H1 (cell line): ENCODE measurements around the gene TBC1D13. TPM values are rescaled to one million over a fixed set of nuclear protein-coding genes. Genes with fewer than 3 reads are reported as not detected.

Source experiments
- CTCF ChIA-PET: fragments of 300-600 bp; sonication (Branson Sonifier 250); formaldehyde crosslinking; loops from one replicate; lab custom pipeline; 2021; ENCODE audit not compliant: partially characterized antibody; lab: Charles Lee
- POLR2A ChIA-PET: fragments of 300-600 bp; sonication (Branson Sonifier 250); formaldehyde crosslinking; loops from one replicate; lab custom pipeline; 2021; ENCODE audit warnings: inconsistent platforms; ENCODE audit not compliant: partially characterized antibody; lab: Charles Lee
- DNase-seq, 2 experiments: peaks; one replicate each; pipeline versions ENCODE4 v3.0.0 to v3.0.0-alpha.2; 2010 to 2022; ENCODE audit warnings: low spot score in 2 of 2, low read depth in 1 of 2, mixed read lengths in 1 of 2
- FAIRE-seq: peaks from 2 replicates; lab custom pipeline; 2011; peaks lifted over from hg19 to GRCh38; lab: Jason Lieb, UNC
- H2AFZ ChIP-seq: 2 replicates; pipeline ENCODE4 v1.8.1; 2012; ENCODE audit warnings: low read length, inconsistent platforms
- H2AK5ac ChIP-seq: 2 replicates; pipeline ENCODE4 v1.6.1; 2013; ENCODE audit warnings: low read depth, low read length
- H2BK120ac ChIP-seq: replicated peaks from 2 replicates; pipeline ENCODE3; 2013; ENCODE audit warnings: low read depth, low read length, inconsistent platforms
- H2BK12ac ChIP-seq: 2 replicates; pipeline ENCODE4 v1.6.1; 2013; ENCODE audit warnings: low read depth, low read length
- H2BK15ac ChIP-seq: 2 replicates; pipeline ENCODE4 v1.6.1; 2013; ENCODE audit warnings: low read length
- H2BK20ac ChIP-seq: 2 replicates; pipeline ENCODE4 v1.6.1; 2013; ENCODE audit warnings: low read length
- H2BK5ac ChIP-seq: 2 replicates; pipeline ENCODE4 v1.6.1; 2013; ENCODE audit warnings: low read depth, low read length
- H3K14ac ChIP-seq: 2 replicates; pipeline ENCODE4 v1.6.1; 2013; ENCODE audit warnings: inconsistent platforms; ENCODE audit not compliant: insufficient read length
- H3K18ac ChIP-seq: 2 replicates; pipeline ENCODE4 v1.6.1; 2013; ENCODE audit warnings: low read length; ENCODE audit errors: extremely low read depth
- H3K23ac ChIP-seq: 2 replicates; pipeline ENCODE4 v1.6.1; 2013; ENCODE audit warnings: inconsistent platforms; ENCODE audit not compliant: insufficient read length
- H3K23me2 ChIP-seq: 2 replicates; pipeline ENCODE4 v1.6.1; 2013; ENCODE audit warnings: low read depth, low read length
- H3K27ac ChIP-seq: 2 replicates; pipeline ENCODE4 v1.6.1; 2011; ENCODE audit warnings: low read depth, low read length, inconsistent platforms
- H3K27me3 ChIP-seq, 4 experiments: replicated peaks in 1 of 4; 1 replicate in 1 of 4; 2 replicates in 3 of 4; pipeline versions ENCODE4 v1.6.1 to v1.8.1; 2011 to 2013; ENCODE audit warnings: low read length in 3 of 4, mild to moderate bottlenecking in 3 of 4, inconsistent platforms in 2 of 4, mixed read lengths in 2 of 4, moderate library complexity in 1 of 4; ENCODE audit not compliant: control insufficient read depth in 3 of 4, insufficient read depth in 3 of 4; ENCODE audit errors: extremely low read depth in 1 of 4
- H3K36me3 ChIP-seq, 4 experiments: 2 replicates each; pipeline versions ENCODE4 v1.6.1 to v1.8.1; 2011 to 2013; ENCODE audit warnings: mild to moderate bottlenecking in 4 of 4, low read length in 3 of 4, moderate library complexity in 2 of 4, control low read depth in 1 of 4, inconsistent platforms in 1 of 4; ENCODE audit not compliant: insufficient read depth in 4 of 4, control insufficient read depth in 2 of 4
- H3K4ac ChIP-seq: replicated peaks from 2 replicates; pipeline ENCODE3; 2013; ENCODE audit warnings: low read length, low read depth, mixed read lengths, inconsistent platforms; ENCODE audit not compliant: insufficient read length
- H3K4me1 ChIP-seq, 4 experiments: replicated peaks in 1 of 4; 1 replicate in 1 of 4; 2 replicates in 3 of 4; pipeline versions ENCODE4 v1.6.1 to v1.8.1; 2011 to 2013; ENCODE audit warnings: low read length in 3 of 4, inconsistent platforms in 2 of 4, mixed read lengths in 1 of 4; ENCODE audit not compliant: insufficient read depth in 4 of 4, control insufficient read depth in 3 of 4
- H3K4me2 ChIP-seq, 2 experiments: 2 replicates each; pipeline versions ENCODE4 v1.6.1 to v1.8.1; 2011 to 2013; ENCODE audit warnings: low read depth in 2 of 2, low read length in 2 of 2, control low read depth in 1 of 2, inconsistent platforms in 1 of 2, mild to moderate bottlenecking in 1 of 2; ENCODE audit not compliant: insufficient read depth in 1 of 2
- H3K4me3 ChIP-seq, 4 experiments: fragments of 200-600, 300-600 bp in 1 of 4; sonication (generic), shearing (Covaris generic), sonication (Bioruptor Twin) in 1 of 4; 2 replicates each; pipeline versions ENCODE4 v1.5.1 to v1.8.1; 2011 to 2016; ENCODE audit warnings: low read length in 4 of 4, low read depth in 3 of 4, control low read depth in 2 of 4, inconsistent platforms in 2 of 4, mild to moderate bottlenecking in 2 of 4, mixed read lengths in 1 of 4, moderate library complexity in 1 of 4; ENCODE audit not compliant: insufficient read depth in 2 of 4; ENCODE audit errors: extremely low read depth in 1 of 4
- H3K56ac ChIP-seq: replicated peaks from 2 replicates; pipeline ENCODE3; 2013; ENCODE audit warnings: low read depth, mild to moderate bottlenecking, mixed read lengths, low read length, inconsistent platforms; ENCODE audit not compliant: insufficient read length
- H3K79me1 ChIP-seq: 2 replicates; pipeline ENCODE4 v1.6.1; 2013; ENCODE audit warnings: low read depth, low read length, control low read depth
- H3K79me2 ChIP-seq, 2 experiments: 2 replicates each; pipeline versions ENCODE4 v1.6.1 to v1.8.1; 2012 to 2013; ENCODE audit warnings: low read length in 2 of 2, mild to moderate bottlenecking in 2 of 2, inconsistent platforms in 1 of 2; ENCODE audit not compliant: insufficient read depth in 2 of 2, control insufficient read depth in 1 of 2
- H3K9ac ChIP-seq, 4 experiments: replicated peaks in 1 of 4; 1 replicate in 1 of 4; 2 replicates in 3 of 4; pipeline versions ENCODE4 v1.6.1 to v1.8.1; 2011 to 2013; ENCODE audit warnings: low read depth in 3 of 4, low read length in 3 of 4, control low read depth in 2 of 4, mild to moderate bottlenecking in 2 of 4, moderate library complexity in 2 of 4, inconsistent platforms in 1 of 4; ENCODE audit errors: extremely low read depth in 1 of 4
- H3K9me3 ChIP-seq, 2 experiments: 2 replicates each; pipeline versions ENCODE4 v1.6.1 to v1.8.1; 2012 to 2013; ENCODE audit warnings: mild to moderate bottlenecking in 2 of 2, moderate library complexity in 2 of 2, control low read depth in 1 of 2, inconsistent platforms in 1 of 2, low read depth in 1 of 2, low read length in 1 of 2, mixed read lengths in 1 of 2; ENCODE audit not compliant: insufficient read depth in 2 of 2
- H4K20me1 ChIP-seq, 2 experiments: replicated peaks in 1 of 2; 2 replicates each; pipeline versions ENCODE3 to v1.8.1; 2011 to 2013; ENCODE audit warnings: inconsistent platforms in 2 of 2, low read length in 2 of 2, mild to moderate bottlenecking in 1 of 2; ENCODE audit not compliant: insufficient read depth in 2 of 2, control insufficient read depth in 1 of 2
- H4K5ac ChIP-seq: 2 replicates; pipeline ENCODE4 v1.6.1; 2013; ENCODE audit warnings: low read length, low read depth, mixed read lengths, inconsistent platforms; ENCODE audit not compliant: insufficient read length
- H4K8ac ChIP-seq: 2 replicates; pipeline ENCODE4 v1.8.0; 2013; ENCODE audit warnings: mild to moderate bottlenecking, moderate library complexity, low read length, inconsistent platforms; ENCODE audit not compliant: insufficient read depth; ENCODE audit errors: extremely low read depth
- H4K91ac ChIP-seq: replicated peaks from 2 replicates; pipeline ENCODE3; 2013; ENCODE audit warnings: low read length, mixed read lengths, inconsistent platforms; ENCODE audit not compliant: insufficient read length
- BACH1 ChIP-seq: IDR thresholded peaks from 2 replicates; pipeline ENCODE4 v1.6.1; 2012; ENCODE audit warnings: low read length, improper control_type of control experiment
- CBX5 ChIP-seq: fragments of 300-800, 300-1000 bp; sonication (generic); IDR thresholded peaks from 2 replicates; pipeline ENCODE4 v1.7.1; 2016; ENCODE audit warnings: antibody characterized with exemption, low read length, low read depth
- CHD1 ChIP-seq: IDR thresholded peaks from 2 replicates; pipeline ENCODE4 v1.6.1; 2012; ENCODE audit warnings: low read depth, low read length, improper control_type of control experiment
- EGR1 ChIP-seq: IDR thresholded peaks from 2 replicates; pipeline ENCODE4 v1.6.1; 2011; ENCODE audit warnings: low read depth, low read length, borderline replicate concordance
- GTF2F1 ChIP-seq: IDR thresholded peaks from 2 replicates; pipeline ENCODE4 v1.6.1; 2012; ENCODE audit warnings: low read depth, low read length, improper control_type of control experiment, borderline replicate concordance
- KDM1A ChIP-seq: fragments of 200-600, 300-600 bp; sonication (generic); IDR thresholded peaks from 2 replicates; pipeline ENCODE4 v1.7.1; 2016; ENCODE audit warnings: mild to moderate bottlenecking, low read length, borderline replicate concordance
- NANOG ChIP-seq: IDR thresholded peaks from 2 replicates; pipeline ENCODE4 v1.6.1; 2011; ENCODE audit warnings: low read length, low read depth, mild to moderate bottlenecking, inconsistent platforms; ENCODE audit not compliant: insufficient read depth, poor library complexity, severe bottlenecking
- POU5F1 ChIP-seq: IDR thresholded peaks from 2 replicates; pipeline ENCODE4 v1.6.1; 2011; ENCODE audit warnings: low read depth, mild to moderate bottlenecking, low read length, moderate library complexity
- RFX5 ChIP-seq: IDR thresholded peaks from 2 replicates; pipeline ENCODE4 v1.6.1; 2011; ENCODE audit warnings: low read depth, low read length, improper control_type of control experiment, borderline replicate concordance
- RXRA ChIP-seq: IDR thresholded peaks from 2 replicates; pipeline ENCODE4 v1.6.1; 2011; ENCODE audit warnings: low read depth, mild to moderate bottlenecking, low read length, moderate library complexity; ENCODE audit not compliant: insufficient read depth
- SAP30 ChIP-seq: fragments of 300-600 bp; sonication (generic); IDR thresholded peaks from 2 replicates; pipeline ENCODE4 v1.7.1; 2012; ENCODE audit warnings: low read length, moderate library complexity, mild to moderate bottlenecking, inconsistent platforms; ENCODE audit not compliant: insufficient read depth, insufficient replicate concordance
- SUZ12 ChIP-seq: fragments of 200-600 bp; sonication (generic); IDR thresholded peaks from 2 replicates; pipeline ENCODE4 v1.6.1; 2012; ENCODE audit warnings: mild to moderate bottlenecking, inconsistent platforms, low read length, moderate library complexity, mixed read lengths
- TCF12 ChIP-seq: IDR thresholded peaks from 2 replicates; pipeline ENCODE4 v1.6.1; 2011; ENCODE audit warnings: low read depth, mild to moderate bottlenecking, low read length
- YY1 ChIP-seq: IDR thresholded peaks from 2 replicates; pipeline ENCODE4 v1.6.1; 2011; ENCODE audit warnings: low read depth, mild to moderate bottlenecking, low read length
- WGBS, 2 experiments: shearing (Covaris generic) in 1 of 2; methylation state at CpG; one replicate each; pipeline versions ENCODE4 v1.1.6 to v1.1.7; 2013 to 2015; ENCODE audit warnings: low lambda C conversion rate in 2 of 2, mixed read lengths in 2 of 2, inconsistent platforms in 1 of 2, low coverage in 1 of 2, missing lambda C conversion rate in 1 of 2; ENCODE audit not compliant: insufficient replicate concordance in 2 of 2, insufficient coverage in 1 of 2, insufficient read length in 1 of 2; ENCODE audit errors: extremely low coverage in 1 of 2, missing lambda C conversion rate in 1 of 2; 5-methylcytosine and 5-hydroxymethylcytosine counted together
- polyA plus RNA-seq, 7 experiments: library from polyadenylated mRNA; depleted of rRNA in 3 of 7; stranded (reverse) in 5 of 7; unstranded in 2 of 7; fragments of >200 nt in 5 of 7; fragments of 200-250 nt in 2 of 7; gene quantifications; 1 replicate in 5 of 7; 2 replicates in 1 of 7; 4 replicates in 1 of 7; pipeline versions ENCODE4 v1.2.1 to v1.2.3, GENCODE V29; 2011 to 2013; ENCODE audit warnings: missing spikeins in 2 of 7, mixed read lengths in 2 of 7
- total RNA-seq: library from RNA; stranded (reverse); fragmentation: NEBNext Ultra II Directional; extraction: Animal tissue kit (Norgen Biotek cat#: 25700); gene quantifications from 2 replicates; pipeline ENCODE4 v1.2.1, GENCODE V29; 2021

The TBC1D13 gene
- total and polyA plus RNA-seq, 2 of the 8 experiments (the other 6 are each of a cell fraction or from before 2014, with no cell fraction given) = 21.3 to 24.7 TPM

DNA sequence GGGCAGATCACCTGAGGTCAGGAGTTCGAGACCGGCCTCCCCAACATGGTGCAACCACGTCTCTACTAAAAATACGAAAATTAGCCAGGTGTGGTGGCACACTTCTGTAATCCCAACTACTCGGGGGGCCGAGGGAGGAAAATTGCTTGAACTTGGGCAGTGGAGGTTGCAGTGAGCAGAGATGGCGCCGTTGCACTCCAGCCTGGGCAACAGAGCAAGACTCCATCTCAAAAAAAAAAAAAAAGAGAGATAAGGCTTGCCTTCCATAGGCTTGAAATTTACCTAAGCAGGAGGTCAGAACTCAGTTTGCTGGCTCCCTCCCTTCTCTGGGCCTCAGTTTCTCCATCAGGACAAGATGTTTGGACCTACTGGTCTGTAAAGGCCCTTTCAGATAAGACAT is 41.2 kb downstream of the TBC1D13 start:
- Histone ChIP-seq H2BK20ac (no peak overlapping the region), H2BK15ac (no peak overlapping the region), H2BK12ac (no peak overlapping the region), H3K9ac (no peak overlapping the region), H3K56ac (no peak overlapping the region), H3K27ac (no peak overlapping the region), H4K8ac (no peak overlapping the region), H3K23ac (no peak overlapping the region), H3K4me2 (peak overlapping the region; percentile 88 to 97), H3K79me2 (peaks cover 0 to 9% of the 10 kb centered on the region in 2 experiments; a peak in 1 of 4 replicates), H3K4me3 (peak overlapping the region in 2 of 4 experiments; percentile 85 to 91; a peak in 4 of 8 replicates), H3K14ac (no peak overlapping the region), H3K9me3 (no peaks in the 10 kb centered on the region), H3K79me1 (no peaks in the 10 kb centered on the region; the same call in 1 of the 2 replicates), H3K27me3 (no peaks in the 10 kb centered on the region), H2BK120ac (no peak overlapping the region), H2AFZ (no peak overlapping the region), H4K91ac (no peak overlapping the region), H2AK5ac (no peak overlapping the region), H3K4me1 (peaks cover 0 to 3% (median 0%) of the 10 kb centered on the region in 4 experiments; a peak in 1 of 7 replicates), H3K4ac (no peak overlapping the region), H3K23me2 (peaks cover 5% of the 10 kb centered on the region; the same call in 1 of the 2 replicates), H2BK5ac (no peak overlapping the region), H3K36me3 (peaks cover 22 to 50% (median 41%) of the 10 kb centered on the region in 4 experiments; a peak in 7 of 8 replicates), H4K20me1 (peaks cover 0 to 3% of the 10 kb centered on the region in 2 experiments), H4K5ac (no peak overlapping the region), H3K18ac (no peak overlapping the region)
- POLR2A ChIA-PET = interaction anchor here (0.7 to 4.4 kb wide), 3 partner anchors 9 to 88 kb away, joined by 3 to 62 read pairs (median 3); partner anchors contain the start of gene ENDOG
- FAIRE-seq = no peak
- DNase-seq = no peak
- CTCF ChIA-PET = interaction anchor here (1.0 to 1.8 kb wide), 4 partner anchors 9 to 40 kb away, joined by 3 to 6 read pairs (median 4); partner anchors contain the start of gene ENDOG
- 93% methylated on average over 8 of the region's 8 CpGs; no CpG with 5 or more reads in 1 of the 2 experiments for WGBS, 2 experiments
- TF ChIP-seq CBX5 (no peak), RXRA (no peak), POU5F1 (no peak), SUZ12 (no peak), EGR1 (no peak), BACH1 (no peak), CHD1 (no peak), KDM1A (no peak), RFX5 (no peak), TCF12 (no peak), GTF2F1 (no peak), SAP30 (no peak), YY1 (no peak), NANOG (no peak)
